K562 (cell line): ENCODE results near the gene MBOAT1.

ENCODE experiments used
- MAFF ChIP-seq: IDR thresholded peaks from 2 replicates; pipeline ENCODE4 v1.6.1; 2012; ENCODE audit warnings: low read length, improper control_type of control experiment
- POLR2AphosphoS5 ChIP-seq: IDR thresholded peaks from 2 replicates; pipeline ENCODE4 v1.6.1; 2011; ENCODE audit warnings: mild to moderate bottlenecking, low read depth, low read length, moderate library complexity; ENCODE audit not compliant: control insufficient read depth, insufficient read depth
- RNF2 ChIP-seq: sonication (generic); IDR thresholded peaks from 2 replicates; pipeline ENCODE4 v1.6.1; 2016
- ZFP36 ChIP-seq: fragments of 150-350 bp; IDR thresholded peaks from 2 replicates; pipeline ENCODE4 v1.6.1; 2018; ENCODE audit warnings: low read length, low read depth; ENCODE audit not compliant: partially characterized antibody
- ZSCAN29 ChIP-seq: fragments of 450-650 bp; IDR thresholded peaks from 2 replicates; pipeline ENCODE4 v1.6.1; 2017
- TF ChIP-seq, protein P1 (sequence below), 3 experiments: IDR thresholded peaks in 2 of 3; conservative IDR thresholded peaks in 1 of 3; 2 replicates each; pipeline ENCODE4 v1.5.1; 2011 to 2012; ENCODE audit warnings: low read length in 3 of 3, mild to moderate bottlenecking in 3 of 3, control low read depth in 2 of 3, improper control_type of control experiment in 1 of 3, inconsistent platforms in 1 of 3, low read depth in 1 of 3, mixed read lengths in 1 of 3, moderate library complexity in 1 of 3; ENCODE audit not compliant: insufficient read depth in 2 of 3

GRCh38 chr6:20098267-20098876, 113.9 kb downstream of the MBOAT1 start:
- TF ChIP-seq ZSCAN29 (no peak), ZFP36 (no peak), RNF2 (no peak), MAFF (no peak), POLR2AphosphoS5 (no peak)
- TF ChIP-seq, protein P1, sequence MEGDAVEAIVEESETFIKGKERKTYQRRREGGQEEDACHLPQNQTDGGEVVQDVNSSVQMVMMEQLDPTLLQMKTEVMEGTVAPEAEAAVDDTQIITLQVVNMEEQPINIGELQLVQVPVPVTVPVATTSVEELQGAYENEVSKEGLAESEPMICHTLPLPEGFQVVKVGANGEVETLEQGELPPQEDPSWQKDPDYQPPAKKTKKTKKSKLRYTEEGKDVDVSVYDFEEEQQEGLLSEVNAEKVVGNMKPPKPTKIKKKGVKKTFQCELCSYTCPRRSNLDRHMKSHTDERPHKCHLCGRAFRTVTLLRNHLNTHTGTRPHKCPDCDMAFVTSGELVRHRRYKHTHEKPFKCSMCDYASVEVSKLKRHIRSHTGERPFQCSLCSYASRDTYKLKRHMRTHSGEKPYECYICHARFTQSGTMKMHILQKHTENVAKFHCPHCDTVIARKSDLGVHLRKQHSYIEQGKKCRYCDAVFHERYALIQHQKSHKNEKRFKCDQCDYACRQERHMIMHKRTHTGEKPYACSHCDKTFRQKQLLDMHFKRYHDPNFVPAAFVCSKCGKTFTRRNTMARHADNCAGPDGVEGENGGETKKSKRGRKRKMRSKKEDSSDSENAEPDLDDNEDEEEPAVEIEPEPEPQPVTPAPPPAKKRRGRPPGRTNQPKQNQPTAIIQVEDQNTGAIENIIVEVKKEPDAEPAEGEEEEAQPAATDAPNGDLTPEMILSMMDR (IDR thresholded peaks at IDR 0.05 in 2 of 3, conservative IDR thresholded peaks at IDR 0.05 in 1 of 3; ENCODE audit: insufficient read depth in 2 of 3, low read depth in 1 of 3, low read length in 3 of 3), result no peak
